NCI-H146 treated with DMSO at 0.1 percent for 48 hours (cell line): ENCODE measurements around the gene TTLL10.
"Not testable (repeated sequence)": the region's sequence is repeated elsewhere in the genome, so short reads cannot be mapped to it uniquely, and the experiment has no call there.

Experiments used
- DNase-seq: peaks from one replicate; lab custom pipeline; 2025; ENCODE audit not compliant: unreplicated experiment; lab: John Stamatoyannopoulos, UW

Gene TTLL10

GRCh38 chr1:1183833-1184775 is 10.4 kb downstream of the TTLL10 start:
- no peak for DNase-seq

- no peak for DNase-seq
Measured at GRCh38 chr1:1185101-1185765, 11.6 kb downstream of the TTLL10 start.

GRCh38 chr1:1187938-1188337 is 14.3 kb downstream of the TTLL10 start:
- no peak for DNase-seq

- DNase-seq: no peak
Measured at GRCh38 chr1:1189111-1189510, 15.4 kb downstream of the TTLL10 start.

GRCh38 chr1:1191734-1192133 is 18.1 kb downstream of the TTLL10 start:
- DNase-seq: no peak

GRCh38 chr1:1194723-1195122 is 21.0 kb downstream of the TTLL10 start:
- DNase-seq: no peak

GRCh38 chr1:1195726-1196125 is 22.0 kb downstream of the TTLL10 start:
- DNase-seq: not testable (repeated sequence)

- DNase-seq: no peak
Measured at GRCh38 chr1:1196431-1197187, 22.9 kb downstream of the TTLL10 start.

- DNase-seq: no peak
Measured at GRCh38 chr1:1197188-1197500, 23.5 kb downstream of the TTLL10 start.

- DNase-seq: no peak
Measured at GRCh38 chr1:1197551-1198422, 24.1 kb downstream of the TTLL10 start.

GRCh38 chr1:1198423-1199140 is 24.9 kb downstream of the TTLL10 start:
- DNase-seq: no peak

GRCh38 chr1:1199141-1199960 is 25.7 kb downstream of the TTLL10 start:
- no peak for DNase-seq

- DNase-seq: no peak
Measured at GRCh38 chr1:1199961-1200875, 26.5 kb downstream of the TTLL10 start.

- no peak for DNase-seq
Measured at GRCh38 chr1:1200876-1201810, 27.5 kb downstream of the TTLL10 start.

GRCh38 chr1:1202831-1203560 is 29.3 kb downstream of the TTLL10 start:
- DNase-seq: no peak
